Measurements from ENCODE around the gene CRYBA4. TPM values are rescaled to one million over a fixed set of nuclear protein-coding genes. Genes with fewer than 3 reads are reported as not detected.

Gene CRYBA4
- total RNA-seq, 4 donors from 2014 or later: not detected

DNA sequence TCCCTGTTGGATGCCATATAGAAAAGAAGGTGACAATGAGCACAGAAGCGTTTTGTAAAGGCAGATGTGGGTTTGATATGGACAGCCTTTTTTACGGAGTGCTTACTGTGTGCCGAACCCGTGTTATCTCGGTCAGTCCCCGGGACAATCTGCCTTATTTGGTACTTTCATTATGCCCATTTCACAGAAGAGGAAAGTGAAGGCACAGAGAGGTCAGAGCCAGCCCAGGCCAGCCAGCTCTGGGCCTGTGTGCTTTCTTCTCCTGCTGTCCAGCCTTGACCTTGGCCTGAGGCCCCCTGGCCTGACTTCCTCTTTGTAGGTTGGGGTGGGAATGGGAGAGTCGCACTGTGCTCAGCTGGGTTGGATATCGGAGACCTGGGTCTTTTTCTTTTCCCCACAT, 3.3 kb upstream of the CRYBA4 start:
- H3K27me3 ChIP-seq: no peaks in the 10 kb centered on the region
- no peak overlapping the region for H3K27ac ChIP-seq
- H3K9me3 ChIP-seq: no peaks in the 10 kb centered on the region
- no peak overlapping the region for H3K4me3 ChIP-seq
- no peak for DNase-seq
- TF ChIP-seq, protein P1, sequence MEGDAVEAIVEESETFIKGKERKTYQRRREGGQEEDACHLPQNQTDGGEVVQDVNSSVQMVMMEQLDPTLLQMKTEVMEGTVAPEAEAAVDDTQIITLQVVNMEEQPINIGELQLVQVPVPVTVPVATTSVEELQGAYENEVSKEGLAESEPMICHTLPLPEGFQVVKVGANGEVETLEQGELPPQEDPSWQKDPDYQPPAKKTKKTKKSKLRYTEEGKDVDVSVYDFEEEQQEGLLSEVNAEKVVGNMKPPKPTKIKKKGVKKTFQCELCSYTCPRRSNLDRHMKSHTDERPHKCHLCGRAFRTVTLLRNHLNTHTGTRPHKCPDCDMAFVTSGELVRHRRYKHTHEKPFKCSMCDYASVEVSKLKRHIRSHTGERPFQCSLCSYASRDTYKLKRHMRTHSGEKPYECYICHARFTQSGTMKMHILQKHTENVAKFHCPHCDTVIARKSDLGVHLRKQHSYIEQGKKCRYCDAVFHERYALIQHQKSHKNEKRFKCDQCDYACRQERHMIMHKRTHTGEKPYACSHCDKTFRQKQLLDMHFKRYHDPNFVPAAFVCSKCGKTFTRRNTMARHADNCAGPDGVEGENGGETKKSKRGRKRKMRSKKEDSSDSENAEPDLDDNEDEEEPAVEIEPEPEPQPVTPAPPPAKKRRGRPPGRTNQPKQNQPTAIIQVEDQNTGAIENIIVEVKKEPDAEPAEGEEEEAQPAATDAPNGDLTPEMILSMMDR (IDR thresholded peaks at IDR 0.05): no peak
- no peak for TF ChIP-seq POLR2A (IDR thresholded peaks at IDR 0.05)
- no peaks in the 10 kb centered on the region for H3K36me3 ChIP-seq
- H3K4me1 ChIP-seq: peaks cover 0 to 3% (median 0%) of the 10 kb centered on the region in 4 donors

DNA sequence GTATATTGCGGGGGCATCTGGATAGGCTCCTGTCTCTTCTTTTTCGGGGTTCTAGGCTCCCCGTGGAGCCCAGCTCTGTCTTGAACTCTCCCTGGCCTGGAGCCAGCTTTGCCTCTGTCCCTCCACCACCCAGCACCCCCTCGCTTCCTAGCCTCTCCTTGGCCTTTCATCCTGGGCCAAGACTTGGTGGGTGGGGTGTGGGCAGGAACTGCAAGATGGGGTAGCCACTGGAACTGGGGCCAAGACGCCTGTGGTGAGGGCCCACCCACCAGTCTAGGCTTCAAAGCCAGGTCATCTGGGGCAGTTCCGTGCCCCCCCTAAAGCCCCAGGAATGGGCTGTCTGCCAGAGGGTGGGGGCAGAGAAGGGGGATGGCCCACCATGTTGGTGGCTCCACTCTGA, 2.3 kb upstream of the CRYBA4 start:
- no peak for TF ChIP-seq POLR2A (IDR thresholded peaks at IDR 0.05)
- TF ChIP-seq, protein P1 (IDR thresholded peaks at IDR 0.05): no peak
- Histone ChIP-seq H3K4me3 (no peak overlapping the region), H3K27me3 (no peaks in the 10 kb centered on the region), H3K27ac (no peak overlapping the region), H3K36me3 (no peaks in the 10 kb centered on the region), H3K9me3 (no peaks in the 10 kb centered on the region), H3K4me1 (peaks cover 0 to 3% (median 0%) of the 10 kb centered on the region in 4 donors)
- DNase-seq: no peak

DNA sequence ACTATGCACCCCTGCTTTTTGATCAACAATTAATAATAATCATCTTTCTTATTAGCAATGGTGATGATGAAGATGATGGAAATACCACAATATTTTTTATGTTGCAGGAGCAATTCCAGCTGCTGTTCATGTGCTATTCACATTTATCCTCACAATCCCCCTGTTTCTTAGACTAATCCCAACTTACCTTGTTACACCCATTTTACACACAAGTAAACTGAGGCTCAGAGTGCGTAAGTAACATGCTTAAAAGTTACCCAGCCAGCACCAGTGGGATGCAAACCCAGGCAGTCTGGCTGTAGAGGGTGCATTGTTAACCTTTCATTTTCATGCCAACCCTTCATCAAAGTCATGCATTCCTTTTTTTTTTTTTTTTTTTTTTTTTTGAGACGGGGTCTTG, 1.6 kb upstream of the CRYBA4 start:
- Histone ChIP-seq H3K9me3 (no peaks in the 10 kb centered on the region), H3K27me3 (no peaks in the 10 kb centered on the region), H3K4me3 (no peak overlapping the region), H3K36me3 (no peaks in the 10 kb centered on the region), H3K4me1 (peaks cover 0 to under 1% (median 0%) of the 10 kb centered on the region in 4 donors), H3K27ac (no peak overlapping the region)
- DNase-seq: no peak
- TF ChIP-seq, protein P1 (IDR thresholded peaks at IDR 0.05): no peak
- no peak for TF ChIP-seq POLR2A (IDR thresholded peaks at IDR 0.05)

DNA sequence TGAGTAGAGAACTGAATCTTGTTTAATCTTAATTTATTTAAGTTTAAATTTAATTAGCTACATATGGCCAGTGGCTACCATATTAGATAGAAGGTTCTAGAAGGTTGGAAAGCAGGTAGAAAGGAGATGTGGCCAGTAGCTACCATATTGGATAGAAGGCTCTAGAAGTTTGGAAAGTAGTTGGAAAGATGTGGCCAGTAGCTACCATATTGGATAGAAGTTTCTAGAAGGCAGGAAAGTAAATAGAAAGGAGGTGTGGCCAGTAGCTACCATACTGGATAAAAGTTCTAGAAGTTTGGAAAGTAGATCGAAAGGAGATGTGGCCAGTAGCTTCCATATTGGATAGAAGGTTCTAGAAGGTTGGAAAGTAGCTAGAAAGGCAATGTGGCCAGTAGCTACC, 2.2 kb downstream of the CRYBA4 start:
- no peaks in the 10 kb centered on the region for H3K4me1 ChIP-seq
- no peaks in the 10 kb centered on the region for H3K36me3 ChIP-seq
- DNase-seq: no peak
- H3K27me3 ChIP-seq: no peaks in the 10 kb centered on the region
- H3K9me3 ChIP-seq: no peaks in the 10 kb centered on the region
- H3K4me3 ChIP-seq: no peak overlapping the region
- no peak overlapping the region for H3K27ac ChIP-seq
- TF ChIP-seq POLR2A (IDR thresholded peaks at IDR 0.05): no peak
- TF ChIP-seq, protein P1 (IDR thresholded peaks at IDR 0.05): no peak

DNA sequence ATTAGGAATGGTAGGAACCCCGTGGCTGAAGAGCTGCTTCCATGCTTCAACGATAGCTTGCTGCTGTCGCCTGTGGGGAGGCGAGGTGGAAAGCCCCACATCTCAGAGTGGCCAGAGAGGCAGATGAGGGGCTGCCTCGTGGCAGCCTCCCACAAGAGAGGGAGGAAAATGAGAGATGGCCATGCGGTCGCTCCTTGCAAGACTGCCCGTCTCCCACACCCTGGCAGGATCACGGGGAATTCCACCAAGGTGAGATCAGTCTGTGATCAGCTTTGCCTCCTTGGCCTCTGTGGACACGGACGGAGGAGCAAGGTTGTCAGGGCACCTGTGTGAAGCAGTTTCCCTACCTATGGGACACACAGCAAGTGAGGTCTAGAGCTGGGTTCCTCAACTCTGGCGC, 3.0 kb downstream of the CRYBA4 start:
- Histone ChIP-seq H3K4me3 (no peak overlapping the region), H3K27ac (no peak overlapping the region), H3K36me3 (no peaks in the 10 kb centered on the region), H3K9me3 (no peaks in the 10 kb centered on the region), H3K4me1 (peaks cover 0 to 4% (median 0%) of the 10 kb centered on the region in 4 donors), H3K27me3 (no peaks in the 10 kb centered on the region)
- TF ChIP-seq, protein P1 (IDR thresholded peaks at IDR 0.05): no peak
- TF ChIP-seq POLR2A (IDR thresholded peaks at IDR 0.05): no peak
- no peak for DNase-seq

Data from Peyer's patch (tissue), 4 donors.